Neural cell (in vitro differentiated cells): ENCODE measurements around the gene GFRA1. TPM values are rescaled to one million over a fixed set of nuclear protein-coding genes. Genes with fewer than 3 reads are reported as not detected.

Source experiments
- H2AFZ ChIP-seq: fragments of 200-600, 300-800 bp; sonication (generic), shearing (Covaris generic); 2 replicates; pipeline ENCODE4 v1.6.0; 2014; ENCODE audit warnings: low read depth, mild to moderate bottlenecking, antibody characterized with exemption, low read length, moderate library complexity
- H3F3A ChIP-seq: fragments of 200-600 bp; shearing (Covaris generic); 2 replicates; pipeline ENCODE4 v1.6.1; 2016; ENCODE audit warnings: mild to moderate bottlenecking, moderate library complexity, mixed read lengths, antibody characterized with exemption, low read length; ENCODE audit not compliant: insufficient read depth, poor library complexity, severe bottlenecking
- H3K27ac ChIP-seq: fragments of 200-600, 300-800 bp; sonication (generic), shearing (Covaris generic); 2 replicates; pipeline ENCODE4 v1.5.1; 2014; ENCODE audit warnings: mild to moderate bottlenecking, low read length, moderate library complexity
- H3K27me3 ChIP-seq: fragments of 300-800, 200-600 bp; sonication (generic), shearing (Covaris generic); 2 replicates; pipeline ENCODE4 v1.6.0; 2014; ENCODE audit warnings: mild to moderate bottlenecking, low read depth, low read length, moderate library complexity; ENCODE audit not compliant: insufficient read depth
- H3K36me3 ChIP-seq: fragments of 300-800, 200-600 bp; sonication (generic), shearing (Covaris generic); 2 replicates; pipeline ENCODE4 v1.5.1; 2014; ENCODE audit warnings: mild to moderate bottlenecking, antibody characterized with exemption, low read length, moderate library complexity; ENCODE audit not compliant: insufficient read depth
- H3K4me2 ChIP-seq: fragments of 300-800, 200-600 bp; sonication (generic), shearing (Covaris generic); 2 replicates; pipeline ENCODE4 v1.6.0; 2014; ENCODE audit warnings: mild to moderate bottlenecking, low read length
- H3K4me3 ChIP-seq: fragments of 300-800, 200-600 bp; sonication (generic), shearing (Covaris generic); 2 replicates; pipeline ENCODE4 v1.5.1; 2014; ENCODE audit warnings: mild to moderate bottlenecking, low read length, moderate library complexity
- H3K79me2 ChIP-seq: fragments of 200-600 bp; shearing (Covaris generic); replicated peaks from 2 replicates; pipeline ENCODE4 v1.6.0; 2014; ENCODE audit warnings: mild to moderate bottlenecking, low read length, moderate library complexity; ENCODE audit not compliant: insufficient read depth
- H3K9ac ChIP-seq: fragments of 300-800, 200-600 bp; sonication (generic), shearing (Covaris generic); 2 replicates; pipeline ENCODE4 v1.6.1; 2016; ENCODE audit warnings: mild to moderate bottlenecking, low read length, mixed read lengths
- H3K9me2 ChIP-seq: fragments of 200-600 bp; shearing (Covaris generic); 2 replicates; pipeline ENCODE4 v1.6.1; 2016; ENCODE audit warnings: mild to moderate bottlenecking, low read length, mixed read lengths; ENCODE audit not compliant: insufficient read depth
- H3K9me3 ChIP-seq: fragments of 200-600, 300-800 bp; sonication (generic), shearing (Covaris generic); 2 replicates; pipeline ENCODE4 v1.6.1; 2016; ENCODE audit warnings: mild to moderate bottlenecking, mixed run types, low read length, moderate library complexity, mixed read lengths
- H4K20me1 ChIP-seq: fragments of 200-600 bp; shearing (Covaris generic); 2 replicates; pipeline ENCODE4 v1.6.1; 2016; ENCODE audit warnings: mild to moderate bottlenecking, mixed run types; ENCODE audit not compliant: insufficient read depth
- CTCF ChIP-seq: fragments of 450-650 bp; IDR thresholded peaks from 2 replicates; pipeline ENCODE4 v1.5.1; 2014; ENCODE audit warnings: antibody characterized with exemption, mild to moderate bottlenecking, moderate library complexity; ENCODE audit not compliant: poor library complexity, severe bottlenecking
- EP300 ChIP-seq: fragments of 450-650 bp; conservative IDR thresholded peaks from 2 replicates; pipeline ENCODE4 v1.6.1; 2014; ENCODE audit warnings: antibody characterized with exemption, mild to moderate bottlenecking, moderate library complexity; ENCODE audit not compliant: poor library complexity, severe bottlenecking
- EZH2 ChIP-seq: fragments of 200-600, 300-800 bp; shearing (Covaris generic), sonication (generic); IDR thresholded peaks from 2 replicates; pipeline ENCODE4 v1.6.1; 2014; ENCODE audit warnings: antibody characterized with exemption, low read length, borderline replicate concordance, mild to moderate bottlenecking; ENCODE audit not compliant: insufficient read depth, poor library complexity, severe bottlenecking
- MXI1 ChIP-seq: fragments of 450-650 bp; conservative IDR thresholded peaks from 2 replicates; pipeline ENCODE4 v1.6.1; 2014; ENCODE audit warnings: antibody characterized with exemption, mild to moderate bottlenecking; ENCODE audit not compliant: poor library complexity, severe bottlenecking
- POLR2AphosphoS5 ChIP-seq: IDR thresholded peaks from 2 replicates; pipeline ENCODE4 v1.6.1; 2012
- RAD21 ChIP-seq: fragments of 450-650 bp; conservative IDR thresholded peaks from 2 replicates; pipeline ENCODE4 v1.6.1; 2014; ENCODE audit warnings: antibody characterized with exemption, mild to moderate bottlenecking, moderate library complexity
- REST ChIP-seq: IDR thresholded peaks from 2 replicates; pipeline ENCODE4 v1.6.1; 2012; ENCODE audit warnings: borderline replicate concordance
- SMC3 ChIP-seq: fragments of 450-650 bp; conservative IDR thresholded peaks from 2 replicates; pipeline ENCODE4 v1.6.1; 2014; ENCODE audit warnings: antibody characterized with exemption, mild to moderate bottlenecking, moderate library complexity; ENCODE audit not compliant: poor library complexity
- TAF1 ChIP-seq: IDR thresholded peaks from 2 replicates; pipeline ENCODE4 v1.6.1; 2012; ENCODE audit warnings: low read depth
- polyA plus RNA-seq: library from polyadenylated mRNA; depleted of rRNA; stranded (reverse); fragments of >200 nt; gene quantifications from 2 replicates; pipeline ENCODE4 v1.2.3, GENCODE V29; 2014

The GFRA1 gene
- polyA plus RNA-seq, 1 donor from 2014 or later: 2.3 TPM

- H3K4me2 ChIP-seq: no peak overlapping the region
- no peak overlapping the region for H3K4me3 ChIP-seq
- H3K9me2 ChIP-seq: no peaks in the 10 kb centered on the region
- no peak overlapping the region for H3K27ac ChIP-seq
- no peaks in the 10 kb centered on the region for H3K27me3 ChIP-seq
- H2AFZ ChIP-seq: no peak overlapping the region
- no peaks in the 10 kb centered on the region for H3K36me3 ChIP-seq
- no peak overlapping the region for H3K9ac ChIP-seq
- no peaks in the 10 kb centered on the region for H3K79me2 ChIP-seq
- H3F3A ChIP-seq: no peaks in the 10 kb centered on the region
- H3K9me3 ChIP-seq: no peaks in the 10 kb centered on the region
- H4K20me1 ChIP-seq: no peaks in the 10 kb centered on the region
- TF ChIP-seq RAD21 (no peak), EP300 (no peak), CTCF (no peak), EZH2 (no peak), REST (no peak), POLR2AphosphoS5 (no peak), TAF1 (no peak), MXI1 (no peak), SMC3 (no peak)
Observed at GRCh38 chr10:116071453-116072148, 201.4 kb downstream of the GFRA1 start.

GRCh38 chr10:116070743-116071320 lies 202.2 kb downstream of the GFRA1 start:
- Histone ChIP-seq H4K20me1 (no peaks in the 10 kb centered on the region), H3K9me2 (no peaks in the 10 kb centered on the region), H3K36me3 (no peaks in the 10 kb centered on the region), H2AFZ (no peak overlapping the region), H3K4me2 (no peak overlapping the region), H3K27ac (no peak overlapping the region), H3K79me2 (no peaks in the 10 kb centered on the region), H3F3A (no peaks in the 10 kb centered on the region), H3K9ac (no peak overlapping the region), H3K27me3 (no peaks in the 10 kb centered on the region), H3K4me3 (no peak overlapping the region), H3K9me3 (no peaks in the 10 kb centered on the region)
- TF ChIP-seq SMC3 (no peak), MXI1 (no peak), TAF1 (no peak), RAD21 (no peak), EZH2 (no peak)
